Suppressor macrophage treated with lipopolysaccharide for 1 hour (primary cell): ENCODE measurements around the gene MEIS3.
A peak's percentile ranks its signal among the peaks of the same experiment; 100 is the strongest.
"Not testable (repeated sequence)": the region's sequence is repeated elsewhere in the genome, so short reads cannot be mapped to it uniquely, and the experiment has no call there.

Experiments used
- DNase-seq, 3 donors: peaks; one replicate each; pipeline ENCODE4 v3.0.0-alpha.2; 2020 to 2022

Gene MEIS3

GRCh38 chr19:47414469-47414868, 4.9 kb downstream of the MEIS3 start:
- peak; percentile 47 to 51 (median 48) for DNase-seq

- DNase-seq = no peak
Observed at GRCh38 chr19:47413941-47414340, 5.4 kb downstream of the MEIS3 start.

- not testable (repeated sequence) for DNase-seq
Observed at GRCh38 chr19:47411696-47412095, 7.6 kb downstream of the MEIS3 start.

GRCh38 chr19:47411101-47411500, 8.2 kb downstream of the MEIS3 start:
- no peak for DNase-seq

GRCh38 chr19:47408156-47408938, 11.0 kb downstream of the MEIS3 start:
- DNase-seq = no peak

- DNase-seq = no peak
Observed at GRCh38 chr19:47407417-47407774, 11.9 kb downstream of the MEIS3 start.

GRCh38 chr19:47406711-47407416, 12.5 kb downstream of the MEIS3 start:
- DNase-seq = peak in 2 of 3 donors; percentile 42 to 70

- DNase-seq = no peak
Observed at GRCh38 chr19:47405854-47406417, 13.4 kb downstream of the MEIS3 start.

- no peak for DNase-seq
Observed at GRCh38 chr19:47405197-47405550, 14.2 kb downstream of the MEIS3 start.

GRCh38 chr19:47404334-47405196, 14.8 kb downstream of the MEIS3 start:
- DNase-seq = no peak

GRCh38 chr19:47402504-47402903, 16.8 kb downstream of the MEIS3 start:
- DNase-seq = no peak

- no peak for DNase-seq
Observed at GRCh38 chr19:47398707-47399597, 20.4 kb downstream of the MEIS3 start.

- peak; percentile 84 to 92 (median 90) for DNase-seq
Observed at GRCh38 chr19:47391510-47392223, 27.7 kb downstream of the MEIS3 start.

GRCh38 chr19:47390533-47391488, 28.5 kb downstream of the MEIS3 start:
- no peak for DNase-seq

GRCh38 chr19:47389150-47389556, 30.2 kb downstream of the MEIS3 start:
- DNase-seq = peak; percentile 94 to 99 (median 96)

- peak; percentile 73 to 84 (median 84) for DNase-seq
Observed at GRCh38 chr19:47388721-47389120, 30.6 kb downstream of the MEIS3 start.

- DNase-seq = not testable (repeated sequence)
Observed at GRCh38 chr19:47387623-47388022, 31.7 kb downstream of the MEIS3 start.

GRCh38 chr19:47386582-47386981, 32.7 kb downstream of the MEIS3 start:
- DNase-seq = not testable (repeated sequence)

GRCh38 chr19:47384533-47384932, 34.8 kb downstream of the MEIS3 start:
- not testable (repeated sequence) for DNase-seq

GRCh38 chr19:47383890-47384289, 35.4 kb downstream of the MEIS3 start:
- not testable (repeated sequence) for DNase-seq
